GM23338 (cell line): ENCODE measurements around the gene ELF5. TPM values are rescaled to one million over a fixed set of nuclear protein-coding genes. Genes with fewer than 3 reads are reported as not detected.

Experiments
- ATAC-seq: fragments of 200-7000 bp; cut with Tn5 transposase; 3 replicates; pipeline ENCODE4 v1.9.1; 2020
- DNase-seq: peaks from one replicate; pipeline ENCODE4 v3.0.0-alpha.2; 2015; ENCODE audit warnings: low spot score
- H2AFZ ChIP-seq: fragments of 200-600 bp; sonication (generic); 2 replicates; pipeline ENCODE4 v1.8.0; 2016; ENCODE audit warnings: antibody characterized with exemption, mild to moderate bottlenecking, moderate library complexity
- H3F3A ChIP-seq: fragments of 200-600 bp; sonication (generic); replicated peaks from 2 replicates; pipeline ENCODE4 v1.8.0; 2017; ENCODE audit warnings: antibody characterized with exemption, mixed run types, low read depth
- H3K27ac ChIP-seq: fragments of 200-600 bp; sonication (generic); 2 replicates; pipeline ENCODE4 v1.6.1; 2016; ENCODE audit warnings: low read depth
- H3K27me3 ChIP-seq: fragments of 200-600 bp; sonication (generic); 2 replicates; pipeline ENCODE4 v1.8.0; 2016; ENCODE audit warnings: mild to moderate bottlenecking, mixed run types, moderate library complexity; ENCODE audit not compliant: insufficient read depth
- H3K36me3 ChIP-seq: fragments of 200-600 bp; sonication (generic); 2 replicates; pipeline ENCODE4 v1.8.0; 2016; ENCODE audit warnings: mild to moderate bottlenecking; ENCODE audit not compliant: insufficient read depth
- H3K4me1 ChIP-seq: fragments of 200-600 bp; sonication (generic); 2 replicates; pipeline ENCODE4 v1.8.0; 2016; ENCODE audit warnings: mild to moderate bottlenecking, moderate library complexity; ENCODE audit not compliant: insufficient read depth
- H3K4me2 ChIP-seq: fragments of 200-600 bp; sonication (generic); 2 replicates; pipeline ENCODE4 v1.7.1; 2017; ENCODE audit warnings: mixed run types
- H3K4me3 ChIP-seq: fragments of 200-600 bp; sonication (generic); 2 replicates; pipeline ENCODE4 v1.6.1; 2016; ENCODE audit warnings: mixed run types
- H3K79me2 ChIP-seq: fragments of 200-600 bp; sonication (generic); replicated peaks from 2 replicates; pipeline ENCODE4 v1.8.0; 2017; ENCODE audit warnings: mild to moderate bottlenecking; ENCODE audit not compliant: insufficient read depth
- H3K9me2 ChIP-seq: fragments of 200-600 bp; sonication (generic); 2 replicates; pipeline ENCODE4 v1.8.0; 2017; ENCODE audit not compliant: insufficient read depth
- H4K20me1 ChIP-seq: fragments of 200-600 bp; sonication (generic); replicated peaks from 2 replicates; pipeline ENCODE4 v1.8.0; 2017; ENCODE audit warnings: mild to moderate bottlenecking; ENCODE audit not compliant: insufficient read depth
- H3K27ac Mint-ChIP-seq: 2 replicates; pipeline ENCODE4 v1.8.0; 2020; ENCODE audit warnings: inconsistent platforms, mild to moderate bottlenecking, moderate library complexity, mixed read lengths
- H3K27me3 Mint-ChIP-seq: 3 replicates; pipeline ENCODE4 v1.8.0; 2022; ENCODE audit warnings: low read depth, mild to moderate bottlenecking, moderate library complexity, mixed read lengths, inconsistent platforms; ENCODE audit not compliant: insufficient read depth, poor library complexity
- H3K36me3 Mint-ChIP-seq: 3 replicates; pipeline ENCODE4 v1.8.0; 2021; ENCODE audit warnings: low read depth, mild to moderate bottlenecking, inconsistent platforms, moderate library complexity, mixed read lengths
- H3K4me1 Mint-ChIP-seq: 3 replicates; pipeline ENCODE4 v1.8.0; 2020; ENCODE audit warnings: mild to moderate bottlenecking, inconsistent platforms, mixed read lengths
- H3K4me3 Mint-ChIP-seq: 3 replicates; pipeline ENCODE4 v1.8.0; 2021; ENCODE audit warnings: moderate library complexity, mild to moderate bottlenecking, inconsistent platforms, mixed read lengths
- H3K9me3 Mint-ChIP-seq: 3 replicates; pipeline ENCODE4 v1.8.0; 2020; ENCODE audit warnings: moderate library complexity, mild to moderate bottlenecking, inconsistent platforms, mixed read lengths
- CREB1 ChIP-seq: fragments of 250-450 bp; sonication (Bioruptor Pico); IDR thresholded peaks from 2 replicates; pipeline ENCODE4 v1.5.0; 2020; ENCODE audit warnings: low read depth, mild to moderate bottlenecking, moderate library complexity
- EZH2 ChIP-seq: fragments of 200-600 bp; sonication (generic); IDR thresholded peaks from one replicate; pipeline ENCODE4 v1.8.0; 2017; ENCODE audit warnings: antibody characterized with exemption, mild to moderate bottlenecking, low read depth; ENCODE audit not compliant: unreplicated experiment
- EZH2phosphoT487 ChIP-seq: fragments of 200-600 bp; sonication (generic); IDR thresholded peaks from one replicate; pipeline ENCODE4 v1.8.1; 2018; ENCODE audit warnings: antibody characterized with exemption; ENCODE audit not compliant: unreplicated experiment
- JUNB ChIP-seq: IDR thresholded peaks from one replicate; pipeline ENCODE4 v1.6.1; 2016; ENCODE audit warnings: antibody characterized with exemption; ENCODE audit not compliant: unreplicated experiment
- NANOG ChIP-seq: IDR thresholded peaks from 2 replicates; pipeline ENCODE4 v1.6.1; 2016; ENCODE audit warnings: antibody characterized with exemption, borderline replicate concordance
- POLR2AphosphoS5 ChIP-seq: IDR thresholded peaks from 2 replicates; pipeline ENCODE4 v1.6.1; 2016; ENCODE audit warnings: antibody characterized with exemption, low read depth
- STAT1 ChIP-seq: IDR thresholded peaks from one replicate; pipeline ENCODE4 v1.6.1; 2016; ENCODE audit warnings: antibody characterized with exemption; ENCODE audit not compliant: unreplicated experiment
- ZNF114 ChIP-seq: fragments of 250-450 bp; sonication (Bioruptor Pico); IDR thresholded peaks from 2 replicates; pipeline ENCODE4 v1.5.0; 2020; ENCODE audit warnings: mild to moderate bottlenecking, moderate library complexity
- ZNF331 ChIP-seq: fragments of 250-450 bp; sonication (Bioruptor Pico); IDR thresholded peaks from 2 replicates; pipeline ENCODE4 v1.5.0; 2020; ENCODE audit warnings: low read depth, mild to moderate bottlenecking, moderate library complexity
- polyA plus RNA-seq: library from polyadenylated mRNA; unstranded; fragments of >200 nt; fragmentation: Nextera tagmentation; extraction: Ambion mirVana; gene quantifications from 2 replicates; pipeline ENCODE4 v1.2.1, GENCODE V29; 2016
- total RNA-seq: library from RNA; depleted of rRNA; stranded (reverse); fragments of >200 nt; shearing (Covaris generic); gene quantifications from 2 replicates; pipeline ENCODE4 v1.2.3, GENCODE V29; 2014
- TF ChIP-seq, protein P1 (sequence below): IDR thresholded peaks from 2 replicates; pipeline ENCODE4 v1.6.1; 2016; ENCODE audit warnings: antibody characterized with exemption
- TF ChIP-seq, protein P2 (sequence below): fragments of 250-450 bp; sonication (Bioruptor Pico); IDR thresholded peaks from 2 replicates; pipeline ENCODE4 v1.5.0; 2020; ENCODE audit warnings: mild to moderate bottlenecking, moderate library complexity
- TF ChIP-seq, protein P3 (sequence below), 2 experiments: fragments of 200-600 bp in 1 of 2; sonication (generic) in 1 of 2; conservative IDR thresholded peaks; 2 replicates each; pipeline versions ENCODE4 v1.5.1 to v1.6.1; 2016 to 2017; ENCODE audit warnings: antibody characterized with exemption in 2 of 2, low read depth in 2 of 2, mild to moderate bottlenecking in 2 of 2, moderate library complexity in 1 of 2
- TF ChIP-seq, protein P4 (sequence below): IDR thresholded peaks from one replicate; pipeline ENCODE4 v1.6.1; 2018; ENCODE audit warnings: antibody characterized with exemption; ENCODE audit not compliant: unreplicated experiment

Gene ELF5
- total and polyA plus RNA-seq, 2 experiments from 2014 or later = not detected

DNA sequence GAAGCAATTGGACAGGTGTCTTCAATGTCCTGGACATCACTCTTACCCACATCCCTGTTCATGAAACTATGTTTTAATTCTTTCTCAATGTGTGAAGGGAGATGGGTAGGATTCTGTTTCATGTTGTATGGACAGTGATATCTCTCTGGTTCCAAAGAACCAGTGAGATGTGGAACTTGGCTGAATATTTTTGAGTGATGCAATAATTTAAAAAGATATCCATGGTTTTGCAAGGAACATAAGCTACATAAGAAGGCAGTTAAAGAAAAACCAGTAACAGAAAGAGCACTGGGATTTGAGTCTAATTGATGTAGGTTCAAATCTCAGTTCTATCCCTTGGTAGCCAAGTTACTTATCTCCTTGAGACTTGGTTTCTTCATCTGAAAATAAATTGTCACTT lies 7.7 kb upstream of the ELF5 start:
- Histone ChIP-seq H3K27ac (no peak overlapping the region), H2AFZ (no peak overlapping the region), H3K36me3 (no peaks in the 10 kb centered on the region), H3K27me3 (no peaks in the 10 kb centered on the region), H3F3A (no peaks in the 10 kb centered on the region), H4K20me1 (no peaks in the 10 kb centered on the region), H3K4me2 (no peak overlapping the region), H3K4me3 (no peak overlapping the region), H3K79me2 (no peaks in the 10 kb centered on the region), H3K9me2 (no peaks in the 10 kb centered on the region), H3K4me1 (no peaks in the 10 kb centered on the region)
- H3K27ac Mint-ChIP-seq = no peak overlapping the region
- no peak overlapping the region for H3K4me3 Mint-ChIP-seq
- ATAC-seq = no peak
- no peaks in the 10 kb centered on the region for H3K9me3 Mint-ChIP-seq
- H3K36me3 Mint-ChIP-seq = no peaks in the 10 kb centered on the region
- H3K27me3 Mint-ChIP-seq = no peaks in the 10 kb centered on the region
- H3K4me1 Mint-ChIP-seq = no peaks in the 10 kb centered on the region
- DNase-seq = no peak
- TF ChIP-seq POLR2AphosphoS5 (no peak), ZNF331 (CRISPR knock-in tag) (no peak), STAT1 (no peak), ZNF114 (CRISPR knock-in tag) (no peak), NANOG (no peak), JUNB (no peak), EZH2phosphoT487 (no peak), CREB1 (CRISPR knock-in tag) (no peak), EZH2 (no peak)
- TF ChIP-seq, protein P1, sequence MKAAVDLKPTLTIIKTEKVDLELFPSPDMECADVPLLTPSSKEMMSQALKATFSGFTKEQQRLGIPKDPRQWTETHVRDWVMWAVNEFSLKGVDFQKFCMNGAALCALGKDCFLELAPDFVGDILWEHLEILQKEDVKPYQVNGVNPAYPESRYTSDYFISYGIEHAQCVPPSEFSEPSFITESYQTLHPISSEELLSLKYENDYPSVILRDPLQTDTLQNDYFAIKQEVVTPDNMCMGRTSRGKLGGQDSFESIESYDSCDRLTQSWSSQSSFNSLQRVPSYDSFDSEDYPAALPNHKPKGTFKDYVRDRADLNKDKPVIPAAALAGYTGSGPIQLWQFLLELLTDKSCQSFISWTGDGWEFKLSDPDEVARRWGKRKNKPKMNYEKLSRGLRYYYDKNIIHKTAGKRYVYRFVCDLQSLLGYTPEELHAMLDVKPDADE = no peak
- TF ChIP-seq, protein P2, sequence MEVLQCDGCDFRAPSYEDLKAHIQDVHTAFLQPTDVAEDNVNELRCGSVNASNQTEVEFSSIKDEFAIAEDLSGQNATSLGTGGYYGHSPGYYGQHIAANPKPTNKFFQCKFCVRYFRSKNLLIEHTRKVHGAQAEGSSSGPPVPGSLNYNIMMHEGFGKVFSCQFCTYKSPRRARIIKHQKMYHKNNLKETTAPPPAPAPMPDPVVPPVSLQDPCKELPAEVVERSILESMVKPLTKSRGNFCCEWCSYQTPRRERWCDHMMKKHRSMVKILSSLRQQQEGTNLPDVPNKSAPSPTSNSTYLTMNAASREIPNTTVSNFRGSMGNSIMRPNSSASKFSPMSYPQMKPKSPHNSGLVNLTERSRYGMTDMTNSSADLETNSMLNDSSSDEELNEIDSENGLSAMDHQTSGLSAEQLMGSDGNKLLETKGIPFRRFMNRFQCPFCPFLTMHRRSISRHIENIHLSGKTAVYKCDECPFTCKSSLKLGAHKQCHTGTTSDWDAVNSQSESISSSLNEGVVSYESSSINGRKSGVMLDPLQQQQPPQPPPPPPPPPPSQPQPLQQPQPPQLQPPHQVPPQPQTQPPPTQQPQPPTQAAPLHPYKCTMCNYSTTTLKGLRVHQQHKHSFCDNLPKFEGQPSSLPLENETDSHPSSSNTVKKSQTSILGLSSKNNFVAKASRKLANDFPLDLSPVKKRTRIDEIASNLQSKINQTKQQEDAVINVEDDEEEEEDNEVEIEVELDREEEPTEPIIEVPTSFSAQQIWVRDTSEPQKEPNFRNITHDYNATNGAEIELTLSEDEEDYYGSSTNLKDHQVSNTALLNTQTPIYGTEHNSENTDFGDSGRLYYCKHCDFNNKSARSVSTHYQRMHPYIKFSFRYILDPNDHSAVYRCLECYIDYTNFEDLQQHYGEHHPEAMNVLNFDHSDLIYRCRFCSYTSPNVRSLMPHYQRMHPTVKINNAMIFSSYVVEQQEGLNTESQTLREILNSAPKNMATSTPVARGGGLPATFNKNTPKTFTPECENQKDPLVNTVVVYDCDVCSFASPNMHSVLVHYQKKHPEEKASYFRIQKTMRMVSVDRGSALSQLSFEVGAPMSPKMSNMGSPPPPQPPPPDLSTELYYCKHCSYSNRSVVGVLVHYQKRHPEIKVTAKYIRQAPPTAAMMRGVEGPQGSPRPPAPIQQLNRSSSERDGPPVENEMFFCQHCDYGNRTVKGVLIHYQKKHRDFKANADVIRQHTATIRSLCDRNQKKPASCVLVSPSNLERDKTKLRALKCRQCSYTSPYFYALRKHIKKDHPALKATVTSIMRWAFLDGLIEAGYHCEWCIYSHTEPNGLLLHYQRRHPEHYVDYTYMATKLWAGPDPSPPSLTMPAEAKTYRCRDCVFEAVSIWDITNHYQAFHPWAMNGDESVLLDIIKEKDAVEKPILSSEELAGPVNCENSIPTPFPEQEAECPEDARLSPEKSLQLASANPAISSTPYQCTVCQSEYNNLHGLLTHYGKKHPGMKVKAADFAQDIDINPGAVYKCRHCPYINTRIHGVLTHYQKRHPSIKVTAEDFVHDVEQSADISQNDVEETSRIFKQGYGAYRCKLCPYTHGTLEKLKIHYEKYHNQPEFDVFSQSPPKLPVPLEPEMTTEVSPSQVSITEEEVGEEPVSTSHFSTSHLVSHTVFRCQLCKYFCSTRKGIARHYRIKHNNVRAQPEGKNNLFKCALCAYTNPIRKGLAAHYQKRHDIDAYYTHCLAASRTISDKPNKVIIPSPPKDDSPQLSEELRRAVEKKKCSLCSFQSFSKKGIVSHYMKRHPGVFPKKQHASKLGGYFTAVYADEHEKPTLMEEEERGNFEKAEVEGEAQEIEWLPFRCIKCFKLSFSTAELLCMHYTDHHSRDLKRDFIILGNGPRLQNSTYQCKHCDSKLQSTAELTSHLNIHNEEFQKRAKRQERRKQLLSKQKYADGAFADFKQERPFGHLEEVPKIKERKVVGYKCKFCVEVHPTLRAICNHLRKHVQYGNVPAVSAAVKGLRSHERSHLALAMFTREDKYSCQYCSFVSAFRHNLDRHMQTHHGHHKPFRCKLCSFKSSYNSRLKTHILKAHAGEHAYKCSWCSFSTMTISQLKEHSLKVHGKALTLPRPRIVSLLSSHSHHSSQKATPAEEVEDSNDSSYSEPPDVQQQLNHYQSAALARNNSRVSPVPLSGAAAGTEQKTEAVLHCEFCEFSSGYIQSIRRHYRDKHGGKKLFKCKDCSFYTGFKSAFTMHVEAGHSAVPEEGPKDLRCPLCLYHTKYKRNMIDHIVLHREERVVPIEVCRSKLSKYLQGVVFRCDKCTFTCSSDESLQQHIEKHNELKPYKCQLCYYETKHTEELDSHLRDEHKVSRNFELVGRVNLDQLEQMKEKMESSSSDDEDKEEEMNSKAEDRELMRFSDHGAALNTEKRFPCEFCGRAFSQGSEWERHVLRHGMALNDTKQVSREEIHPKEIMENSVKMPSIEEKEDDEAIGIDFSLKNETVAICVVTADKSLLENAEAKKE (CRISPR knock-in tag) = no peak
- TF ChIP-seq, protein P3, sequence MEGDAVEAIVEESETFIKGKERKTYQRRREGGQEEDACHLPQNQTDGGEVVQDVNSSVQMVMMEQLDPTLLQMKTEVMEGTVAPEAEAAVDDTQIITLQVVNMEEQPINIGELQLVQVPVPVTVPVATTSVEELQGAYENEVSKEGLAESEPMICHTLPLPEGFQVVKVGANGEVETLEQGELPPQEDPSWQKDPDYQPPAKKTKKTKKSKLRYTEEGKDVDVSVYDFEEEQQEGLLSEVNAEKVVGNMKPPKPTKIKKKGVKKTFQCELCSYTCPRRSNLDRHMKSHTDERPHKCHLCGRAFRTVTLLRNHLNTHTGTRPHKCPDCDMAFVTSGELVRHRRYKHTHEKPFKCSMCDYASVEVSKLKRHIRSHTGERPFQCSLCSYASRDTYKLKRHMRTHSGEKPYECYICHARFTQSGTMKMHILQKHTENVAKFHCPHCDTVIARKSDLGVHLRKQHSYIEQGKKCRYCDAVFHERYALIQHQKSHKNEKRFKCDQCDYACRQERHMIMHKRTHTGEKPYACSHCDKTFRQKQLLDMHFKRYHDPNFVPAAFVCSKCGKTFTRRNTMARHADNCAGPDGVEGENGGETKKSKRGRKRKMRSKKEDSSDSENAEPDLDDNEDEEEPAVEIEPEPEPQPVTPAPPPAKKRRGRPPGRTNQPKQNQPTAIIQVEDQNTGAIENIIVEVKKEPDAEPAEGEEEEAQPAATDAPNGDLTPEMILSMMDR (conservative IDR thresholded peaks at IDR 0.05; ENCODE audit: low read depth in 2 of 2) = no peak
- TF ChIP-seq, protein P4, sequence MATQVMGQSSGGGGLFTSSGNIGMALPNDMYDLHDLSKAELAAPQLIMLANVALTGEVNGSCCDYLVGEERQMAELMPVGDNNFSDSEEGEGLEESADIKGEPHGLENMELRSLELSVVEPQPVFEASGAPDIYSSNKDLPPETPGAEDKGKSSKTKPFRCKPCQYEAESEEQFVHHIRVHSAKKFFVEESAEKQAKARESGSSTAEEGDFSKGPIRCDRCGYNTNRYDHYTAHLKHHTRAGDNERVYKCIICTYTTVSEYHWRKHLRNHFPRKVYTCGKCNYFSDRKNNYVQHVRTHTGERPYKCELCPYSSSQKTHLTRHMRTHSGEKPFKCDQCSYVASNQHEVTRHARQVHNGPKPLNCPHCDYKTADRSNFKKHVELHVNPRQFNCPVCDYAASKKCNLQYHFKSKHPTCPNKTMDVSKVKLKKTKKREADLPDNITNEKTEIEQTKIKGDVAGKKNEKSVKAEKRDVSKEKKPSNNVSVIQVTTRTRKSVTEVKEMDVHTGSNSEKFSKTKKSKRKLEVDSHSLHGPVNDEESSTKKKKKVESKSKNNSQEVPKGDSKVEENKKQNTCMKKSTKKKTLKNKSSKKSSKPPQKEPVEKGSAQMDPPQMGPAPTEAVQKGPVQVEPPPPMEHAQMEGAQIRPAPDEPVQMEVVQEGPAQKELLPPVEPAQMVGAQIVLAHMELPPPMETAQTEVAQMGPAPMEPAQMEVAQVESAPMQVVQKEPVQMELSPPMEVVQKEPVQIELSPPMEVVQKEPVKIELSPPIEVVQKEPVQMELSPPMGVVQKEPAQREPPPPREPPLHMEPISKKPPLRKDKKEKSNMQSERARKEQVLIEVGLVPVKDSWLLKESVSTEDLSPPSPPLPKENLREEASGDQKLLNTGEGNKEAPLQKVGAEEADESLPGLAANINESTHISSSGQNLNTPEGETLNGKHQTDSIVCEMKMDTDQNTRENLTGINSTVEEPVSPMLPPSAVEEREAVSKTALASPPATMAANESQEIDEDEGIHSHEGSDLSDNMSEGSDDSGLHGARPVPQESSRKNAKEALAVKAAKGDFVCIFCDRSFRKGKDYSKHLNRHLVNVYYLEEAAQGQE = no peak
